H1 (cell line): ENCODE results near the gene UBE4A. TPM values are rescaled to one million over a fixed set of nuclear protein-coding genes. Genes with fewer than 3 reads are reported as not detected.

Experiments used
- CHD7 ChIP-seq: fragments of 300-600 bp; sonication (generic); IDR thresholded peaks from 2 replicates; pipeline ENCODE4 v1.7.1; 2012; ENCODE audit warnings: low read length, moderate library complexity, mild to moderate bottlenecking, inconsistent platforms; ENCODE audit not compliant: insufficient replicate concordance
- HDAC2 ChIP-seq, 2 experiments: fragments of 300-600 bp in 1 of 2; sonication (generic) in 1 of 2; IDR thresholded peaks; 2 replicates each; pipeline ENCODE4 v1.6.1; 2011 to 2012; ENCODE audit warnings: low read depth in 2 of 2, low read length in 2 of 2, mild to moderate bottlenecking in 2 of 2, moderate library complexity in 2 of 2, borderline replicate concordance in 1 of 2, inconsistent platforms in 1 of 2
- JUND ChIP-seq: IDR thresholded peaks from 2 replicates; pipeline ENCODE4 v1.6.1; 2011; ENCODE audit warnings: mild to moderate bottlenecking, improper control_type of control experiment, low read length
- NANOG ChIP-seq: IDR thresholded peaks from 2 replicates; pipeline ENCODE4 v1.6.1; 2011; ENCODE audit warnings: low read length, low read depth, mild to moderate bottlenecking, inconsistent platforms; ENCODE audit not compliant: insufficient read depth, poor library complexity, severe bottlenecking
- TBP ChIP-seq: IDR thresholded peaks from 2 replicates; pipeline ENCODE4 v1.6.1; 2011; ENCODE audit warnings: low read depth, low read length, improper control_type of control experiment
- TCF12 ChIP-seq: IDR thresholded peaks from 2 replicates; pipeline ENCODE4 v1.6.1; 2011; ENCODE audit warnings: low read depth, mild to moderate bottlenecking, low read length
- TEAD4 ChIP-seq: IDR thresholded peaks from 2 replicates; pipeline ENCODE4 v1.6.1; 2012; ENCODE audit warnings: low read depth, low read length, inconsistent platforms, mixed read lengths
- polyA plus RNA-seq, 7 experiments: library from polyadenylated mRNA; depleted of rRNA in 3 of 7; stranded (reverse) in 5 of 7; unstranded in 2 of 7; fragments of >200 nt in 5 of 7; fragments of 200-250 nt in 2 of 7; gene quantifications; 1 replicate in 5 of 7; 2 replicates in 1 of 7; 4 replicates in 1 of 7; pipeline versions ENCODE4 v1.2.1 to v1.2.3, GENCODE V29; 2011 to 2013; ENCODE audit warnings: missing spikeins in 2 of 7, mixed read lengths in 2 of 7
- total RNA-seq: library from RNA; stranded (reverse); fragmentation: NEBNext Ultra II Directional; extraction: Animal tissue kit (Norgen Biotek cat#: 25700); gene quantifications from 2 replicates; pipeline ENCODE4 v1.2.1, GENCODE V29; 2021

UBE4A gene
- total and polyA plus RNA-seq, 2 of the 8 experiments (the other 6 are each of a cell fraction or from before 2014, with no cell fraction given), result 11.3 to 34.5 TPM

DNA sequence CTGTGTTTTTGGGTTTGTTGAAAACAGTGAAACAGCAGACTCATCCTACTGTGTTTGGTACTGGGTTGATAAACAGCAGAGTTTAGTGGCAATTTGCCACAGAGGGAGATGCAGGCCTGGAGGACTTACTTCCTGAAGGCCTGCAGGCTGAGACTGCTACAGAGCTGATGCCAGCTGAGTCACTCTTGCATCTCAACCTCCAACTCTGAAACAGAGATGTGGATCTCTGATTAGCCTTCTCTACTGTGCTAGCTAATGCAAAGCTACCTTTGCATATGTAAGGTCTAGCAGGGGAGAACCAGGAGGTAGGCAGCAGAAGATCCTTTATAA, 56.3 kb downstream of the UBE4A start (continued):
- TF ChIP-seq TEAD4, result no peak
- TF ChIP-seq TBP, result peak; percentile 45; the same call in 1 of the 2 replicates
- TF ChIP-seq CHD7, result no peak
- TF ChIP-seq JUND, result peak; percentile 79
- TF ChIP-seq TCF12, result 0 out of 2 replicates have a peak, but pooled peaks have one; percentile 30
- 0 out of 4 replicates have a peak, but pooled peaks of 1 of the 2 experiments have one; percentile 77 for TF ChIP-seq HDAC2 (IDR thresholded peaks at IDR 0.05; ENCODE audit: borderline replicate concordance in 1 of 2, low read depth in 2 of 2, low read length in 2 of 2)
- no peak for TF ChIP-seq NANOG
